GM21367 (cell line): ENCODE results near the gene CTDP1.

Source experiments
- ATAC-seq: cut with Tn5 transposase; IDR thresholded peaks from one replicate; pipeline ENCODE4 v1.9.1; 2021; ENCODE audit not compliant: unreplicated experiment

CTDP1 gene, protein sequence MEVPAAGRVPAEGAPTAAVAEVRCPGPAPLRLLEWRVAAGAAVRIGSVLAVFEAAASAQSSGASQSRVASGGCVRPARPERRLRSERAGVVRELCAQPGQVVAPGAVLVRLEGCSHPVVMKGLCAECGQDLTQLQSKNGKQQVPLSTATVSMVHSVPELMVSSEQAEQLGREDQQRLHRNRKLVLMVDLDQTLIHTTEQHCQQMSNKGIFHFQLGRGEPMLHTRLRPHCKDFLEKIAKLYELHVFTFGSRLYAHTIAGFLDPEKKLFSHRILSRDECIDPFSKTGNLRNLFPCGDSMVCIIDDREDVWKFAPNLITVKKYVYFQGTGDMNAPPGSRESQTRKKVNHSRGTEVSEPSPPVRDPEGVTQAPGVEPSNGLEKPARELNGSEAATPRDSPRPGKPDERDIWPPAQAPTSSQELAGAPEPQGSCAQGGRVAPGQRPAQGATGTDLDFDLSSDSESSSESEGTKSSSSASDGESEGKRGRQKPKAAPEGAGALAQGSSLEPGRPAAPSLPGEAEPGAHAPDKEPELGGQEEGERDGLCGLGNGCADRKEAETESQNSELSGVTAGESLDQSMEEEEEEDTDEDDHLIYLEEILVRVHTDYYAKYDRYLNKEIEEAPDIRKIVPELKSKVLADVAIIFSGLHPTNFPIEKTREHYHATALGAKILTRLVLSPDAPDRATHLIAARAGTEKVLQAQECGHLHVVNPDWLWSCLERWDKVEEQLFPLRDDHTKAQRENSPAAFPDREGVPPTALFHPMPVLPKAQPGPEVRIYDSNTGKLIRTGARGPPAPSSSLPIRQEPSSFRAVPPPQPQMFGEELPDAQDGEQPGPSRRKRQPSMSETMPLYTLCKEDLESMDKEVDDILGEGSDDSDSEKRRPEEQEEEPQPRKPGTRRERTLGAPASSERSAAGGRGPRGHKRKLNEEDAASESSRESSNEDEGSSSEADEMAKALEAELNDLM

DNA sequence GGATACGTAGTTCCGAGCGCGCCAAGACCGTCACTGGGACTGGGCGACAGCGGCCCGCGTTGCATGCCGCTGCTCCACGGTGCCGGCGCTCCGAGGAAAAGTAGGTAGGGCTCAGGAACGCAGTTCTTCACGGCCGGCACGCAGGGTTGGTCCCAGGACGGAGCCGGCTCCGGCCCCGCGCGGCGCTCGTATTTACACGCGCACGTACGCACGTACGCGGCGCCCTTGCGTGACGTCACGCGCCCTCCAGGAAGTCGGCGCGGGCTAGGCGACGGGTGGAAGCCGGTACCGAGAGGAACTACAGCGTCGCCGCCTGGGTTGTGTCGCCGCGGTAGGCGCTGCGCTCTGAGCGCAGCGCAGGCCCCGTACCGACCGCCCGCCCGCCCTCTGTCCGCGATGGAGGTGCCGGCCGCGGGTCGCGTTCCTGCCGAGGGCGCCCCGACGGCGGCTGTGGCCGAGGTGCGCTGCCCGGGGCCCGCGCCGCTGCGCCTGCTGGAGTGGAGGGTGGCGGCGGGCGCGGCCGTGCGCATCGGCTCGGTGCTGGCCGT lies at the start of gene CTDP1:
CTDP1 (plus strand) TSS at position 252 of the 548 bp plus-strand sequence; CDS start at position 397, 145 bp downstream.
- peak; percentile 52 for ATAC-seq

DNA sequence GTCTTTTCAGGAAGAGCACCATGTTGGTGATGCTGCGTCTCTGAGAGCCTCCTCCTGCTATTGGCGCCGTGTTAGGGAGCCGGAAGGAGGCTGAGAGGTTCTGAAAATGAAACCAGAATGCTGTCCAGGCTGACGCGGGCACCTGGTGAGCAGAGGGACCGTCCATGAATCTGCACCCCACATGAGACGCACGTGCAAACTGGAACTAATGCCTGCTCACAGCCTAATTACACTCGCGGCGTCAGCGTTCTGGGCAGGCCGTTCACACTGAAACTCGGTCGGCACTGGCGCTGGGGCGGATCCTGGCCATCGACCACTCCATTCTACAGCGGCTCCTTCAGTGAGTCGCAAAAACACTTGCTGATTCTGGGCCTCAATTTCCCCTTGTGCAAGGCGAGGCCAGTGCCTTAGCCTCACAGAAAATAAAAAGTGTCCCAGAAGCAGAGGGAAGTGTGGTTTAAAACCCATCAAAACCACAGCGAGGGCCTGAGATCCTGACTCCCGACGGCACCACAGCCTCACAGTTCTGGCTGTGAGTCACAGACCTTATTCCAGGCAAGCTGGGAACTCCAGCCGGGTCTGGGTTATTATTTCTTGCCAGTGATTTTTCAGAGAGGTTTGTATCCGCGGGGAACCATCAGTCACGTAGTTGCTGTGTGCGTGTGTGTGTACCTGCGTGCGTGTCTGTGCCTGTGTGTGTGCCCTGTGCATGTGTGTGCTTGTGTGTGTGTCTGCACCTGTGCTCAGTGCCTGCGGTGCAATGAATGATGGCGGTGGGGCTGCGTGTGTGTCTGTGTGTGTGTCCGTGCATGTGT lies 49.1 kb upstream of the CTDP1 start:
- no peak for ATAC-seq

DNA sequence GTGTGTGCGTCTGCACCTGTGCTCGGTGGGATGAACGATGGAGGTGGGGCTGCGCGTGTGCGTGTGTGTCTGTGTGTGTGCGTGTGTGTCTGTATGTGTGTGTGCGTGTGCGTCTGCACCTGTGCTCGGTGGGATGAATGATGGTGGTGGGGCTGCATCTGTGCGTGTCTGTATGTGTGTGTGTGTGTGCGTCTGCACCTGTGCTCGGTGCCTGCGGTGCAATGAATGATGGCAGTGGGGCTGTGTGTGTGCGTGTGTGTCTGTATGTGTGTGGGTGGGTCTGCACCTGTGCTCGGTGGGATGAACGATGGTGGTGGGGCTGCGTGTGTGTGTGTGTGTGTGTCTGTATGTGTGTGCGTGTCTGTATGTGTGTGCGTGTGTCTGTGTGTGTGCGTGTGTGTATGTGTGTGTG lies 48.5 kb upstream of the CTDP1 start:
- ATAC-seq: no peak

DNA sequence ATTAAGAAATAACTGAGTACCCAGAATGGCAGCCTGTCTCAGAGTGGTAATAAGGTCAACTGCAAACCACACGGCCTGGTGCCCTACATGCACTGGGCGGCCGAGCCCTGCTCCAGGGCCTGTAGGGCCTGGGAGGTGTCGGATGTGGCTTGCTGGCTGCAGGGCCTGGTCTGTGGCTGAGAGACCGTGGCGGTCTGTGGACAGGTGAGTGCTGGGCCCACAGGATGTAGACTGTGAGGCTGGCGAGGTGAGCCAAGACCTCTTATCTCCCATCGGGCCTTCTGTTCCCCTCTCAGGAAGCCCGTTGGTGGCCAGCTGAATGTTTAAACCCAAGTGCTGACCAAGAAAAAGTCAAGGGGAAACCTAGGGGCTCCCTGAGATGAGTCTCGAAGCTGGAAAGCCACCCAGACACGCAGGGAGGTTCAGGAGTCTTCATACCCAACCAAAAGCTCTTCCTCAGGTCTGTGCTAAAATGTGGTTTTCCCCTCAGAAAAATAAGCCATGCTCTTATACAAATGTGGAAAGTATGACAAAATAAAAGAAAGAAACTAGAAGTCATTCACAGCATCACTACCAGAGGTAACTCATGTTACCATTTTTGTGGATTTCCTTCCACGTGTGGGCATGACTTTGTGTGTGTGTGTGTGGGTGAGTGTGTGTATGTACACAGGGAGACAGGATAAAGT lies 47.7 kb upstream of the CTDP1 start:
- no peak for ATAC-seq

DNA sequence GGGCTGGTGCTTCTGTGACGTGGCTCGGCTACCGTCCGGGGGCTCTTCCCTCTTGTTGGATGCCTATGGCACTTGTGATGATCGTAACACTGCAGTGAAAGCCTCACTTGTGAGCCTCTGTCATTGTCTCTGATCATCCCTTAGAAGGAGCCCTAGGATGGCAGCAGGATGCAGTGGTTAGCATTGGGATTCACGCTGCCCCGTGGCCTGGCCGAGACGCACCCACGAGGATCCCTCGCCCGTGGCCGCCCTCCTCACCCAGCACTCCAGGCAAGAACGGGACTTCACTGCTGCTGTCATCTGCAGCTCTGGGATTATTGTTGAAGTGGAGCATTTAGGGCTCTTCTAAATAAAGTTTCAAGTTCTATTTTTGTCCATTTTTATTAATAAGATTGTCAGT lies 46.8 kb upstream of the CTDP1 start:
- no peak for ATAC-seq

DNA sequence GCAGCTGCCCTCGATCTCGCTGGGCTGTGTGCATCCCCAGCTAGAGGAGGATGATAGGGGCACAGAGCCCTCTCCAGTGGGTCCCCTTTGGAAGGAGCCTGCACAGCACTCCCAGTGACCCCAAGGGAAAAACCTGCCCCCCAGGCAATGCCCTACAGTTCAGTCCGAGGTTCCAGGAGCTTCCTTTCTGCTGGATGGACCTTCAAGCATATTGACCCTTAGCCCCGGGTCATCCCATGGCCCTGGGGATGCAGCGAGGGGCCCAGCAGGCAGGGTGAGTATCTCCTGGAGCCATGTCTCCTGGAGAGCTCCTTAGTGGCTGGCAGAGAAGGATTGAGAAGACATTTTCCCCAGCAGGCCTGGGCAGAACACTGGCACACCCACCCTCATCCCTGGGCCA lies 45.4 kb upstream of the CTDP1 start:
- ATAC-seq: no peak

DNA sequence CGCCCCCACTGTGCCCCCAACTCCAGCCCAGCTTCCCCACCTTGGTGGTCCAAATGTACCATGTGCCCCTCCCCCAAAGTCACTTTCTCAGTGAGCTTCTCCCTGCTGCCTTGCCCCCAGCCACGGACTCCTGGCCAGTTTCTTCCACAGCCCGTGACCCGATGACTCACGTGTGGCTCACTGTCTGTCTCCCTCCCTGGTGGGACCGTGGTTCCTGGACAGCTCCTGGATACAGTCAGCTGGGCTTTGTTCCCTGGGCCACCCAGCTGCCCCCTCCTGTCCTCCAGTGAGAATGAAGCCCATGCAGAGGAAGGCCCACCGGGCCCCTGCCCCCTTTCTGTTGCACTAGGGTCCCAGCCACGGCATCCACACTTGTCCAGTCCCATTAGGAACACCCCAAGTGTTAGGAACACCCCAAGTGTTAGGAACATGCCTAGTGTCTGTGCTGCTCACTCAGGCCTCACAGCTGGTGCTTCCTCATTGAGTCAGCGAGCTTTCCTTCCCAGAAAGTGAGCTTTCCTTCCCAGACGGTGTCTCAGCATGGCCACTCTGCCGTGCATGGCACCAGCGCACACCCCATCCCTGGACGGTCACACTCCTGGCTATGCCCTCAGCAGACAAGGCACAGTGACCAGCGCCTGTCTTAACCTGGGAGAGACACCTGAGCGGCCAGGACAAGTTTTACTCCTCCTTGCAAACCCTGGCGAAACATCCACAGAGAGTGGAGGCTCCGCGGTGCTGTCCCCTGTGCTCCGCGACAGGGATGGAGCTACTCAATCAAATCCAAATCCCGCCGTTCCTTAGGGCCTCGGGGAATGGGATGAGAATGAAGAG lies 44.8 kb upstream of the CTDP1 start:
- no peak for ATAC-seq

DNA sequence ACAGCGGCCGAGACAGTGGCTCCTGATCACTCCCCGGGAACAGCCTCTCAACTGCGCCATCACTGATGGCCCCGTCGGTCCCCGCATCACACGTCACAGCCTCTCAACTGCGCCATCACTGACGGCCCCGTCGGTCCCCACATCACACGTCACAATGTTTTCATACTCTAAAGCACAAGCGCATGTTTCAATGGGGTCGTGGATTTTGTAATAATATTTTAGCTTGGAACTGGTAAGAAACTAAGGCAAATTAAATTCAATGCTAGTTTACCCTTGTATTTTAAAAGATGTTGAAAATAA lies 44.2 kb upstream of the CTDP1 start:
- no peak for ATAC-seq

DNA sequence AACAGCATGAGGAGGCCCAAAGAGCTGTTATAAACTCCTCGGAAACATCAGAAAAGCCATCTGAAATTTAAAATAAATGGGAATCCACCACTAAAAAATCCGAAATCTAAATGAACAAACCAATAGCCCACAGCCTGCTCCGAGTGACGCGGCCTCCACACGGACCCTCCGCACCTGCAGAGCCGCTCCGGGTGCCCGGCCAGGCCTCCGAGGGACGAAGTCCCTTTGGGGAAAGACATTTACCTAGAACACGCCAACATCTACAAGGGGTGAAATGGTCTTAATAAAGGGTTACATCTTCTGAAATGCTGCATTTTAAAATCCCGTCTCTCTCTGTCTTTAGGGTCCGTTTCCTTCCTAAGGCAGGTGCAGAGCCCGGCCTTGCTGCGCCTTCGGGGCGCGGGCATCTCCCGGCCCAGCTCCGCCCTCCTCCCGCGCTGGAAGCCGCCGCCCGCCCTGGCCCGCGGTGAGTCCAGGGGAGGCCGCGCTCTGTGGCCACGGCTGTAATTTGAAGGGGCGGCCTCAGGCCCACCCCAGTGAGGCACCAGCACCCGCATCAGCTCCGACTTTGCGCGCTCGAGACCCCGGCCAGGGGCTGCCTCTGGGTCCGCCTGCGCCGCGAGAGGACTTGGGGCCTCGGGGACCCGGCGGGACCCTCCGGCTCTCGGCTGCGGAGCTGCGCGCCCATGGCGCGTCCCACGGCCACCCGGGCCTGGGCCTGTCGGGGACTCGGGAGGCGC lies 42.3 kb upstream of the CTDP1 start:
- ATAC-seq: no peak

DNA sequence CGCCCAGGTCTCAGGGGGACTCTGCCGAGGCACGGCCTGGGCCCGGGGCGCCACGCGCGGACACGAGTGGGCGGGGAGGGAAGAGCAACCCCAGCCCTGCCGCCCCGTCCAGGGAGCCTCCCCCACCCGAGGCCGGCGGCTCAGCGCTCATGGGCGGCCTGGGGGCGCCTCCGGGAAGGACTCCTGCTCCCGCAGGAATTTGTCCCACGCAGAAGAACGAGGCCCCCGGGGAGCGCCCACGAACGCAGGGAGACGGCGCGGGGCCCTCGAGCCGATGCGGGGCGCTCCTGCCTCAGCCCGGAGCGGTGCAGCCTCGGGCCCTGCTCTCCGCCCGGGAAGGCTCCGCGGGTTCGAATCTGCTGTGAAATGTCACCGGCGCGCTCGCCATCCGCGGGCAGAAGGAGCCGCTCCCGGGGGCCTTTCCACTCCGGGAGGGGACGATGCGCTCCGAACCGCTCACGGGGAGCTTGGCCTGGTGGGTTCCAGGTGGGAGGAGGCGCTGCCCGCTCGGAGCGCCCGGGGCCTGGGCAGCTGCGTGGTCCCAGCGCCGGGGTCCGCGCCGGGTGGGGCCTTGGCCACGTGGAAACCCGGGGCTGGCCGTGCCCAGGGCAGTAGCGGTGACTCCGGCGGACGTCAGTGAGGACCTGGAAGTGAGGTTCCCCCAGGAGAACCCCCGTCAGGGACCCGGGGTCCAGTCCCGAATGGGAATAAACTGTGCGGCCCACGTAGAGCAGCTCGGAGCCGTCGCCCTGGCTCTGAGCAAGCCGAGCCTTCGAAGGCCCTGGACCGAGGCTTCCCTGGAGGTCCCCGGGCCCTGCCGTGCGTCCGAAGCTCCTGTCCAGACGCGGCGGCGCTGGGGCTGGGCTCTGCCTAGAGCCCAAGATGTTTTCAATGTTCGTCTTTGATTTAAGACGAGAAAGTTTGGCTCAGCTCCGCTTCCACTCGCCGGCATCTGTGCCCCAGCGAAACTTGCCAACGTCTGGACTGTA lies 41.4 kb upstream of the CTDP1 start:
- ATAC-seq: no peak

DNA sequence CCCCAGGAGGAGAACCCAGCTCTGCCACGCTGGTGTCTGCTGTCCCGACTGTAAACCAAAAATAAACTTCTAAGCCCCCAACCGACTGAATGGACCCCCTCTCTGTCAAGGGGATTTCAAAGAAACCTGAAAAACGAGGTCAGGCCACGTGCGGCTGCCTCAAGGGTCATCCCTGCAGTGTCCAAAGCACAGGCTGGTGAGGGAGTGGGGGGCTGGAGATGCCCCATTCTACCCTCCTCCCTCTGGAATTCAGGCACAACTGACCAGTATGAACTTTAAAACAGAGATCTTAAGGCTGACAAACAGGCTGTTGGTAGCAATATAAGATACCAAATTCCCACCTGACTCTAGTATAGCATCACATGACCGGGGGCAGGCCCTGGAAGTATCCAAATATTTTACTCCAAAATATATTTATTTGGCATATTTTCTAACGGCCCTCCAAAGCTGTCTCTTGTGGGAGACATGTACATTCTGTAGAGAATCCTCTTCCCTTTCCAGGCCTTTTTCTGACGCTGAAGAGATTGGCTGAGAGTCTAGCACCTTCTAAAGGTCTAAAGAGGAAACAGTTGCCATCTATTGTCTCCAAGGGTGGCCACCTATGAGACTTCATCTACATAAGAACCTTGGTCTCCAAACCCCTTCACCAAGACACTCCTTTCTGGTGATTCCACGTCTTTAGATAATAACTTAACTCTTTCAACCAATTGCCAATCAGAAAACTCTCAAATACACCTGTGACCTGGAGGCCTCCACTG lies 40.4 kb upstream of the CTDP1 start:
- ATAC-seq: no peak

DNA sequence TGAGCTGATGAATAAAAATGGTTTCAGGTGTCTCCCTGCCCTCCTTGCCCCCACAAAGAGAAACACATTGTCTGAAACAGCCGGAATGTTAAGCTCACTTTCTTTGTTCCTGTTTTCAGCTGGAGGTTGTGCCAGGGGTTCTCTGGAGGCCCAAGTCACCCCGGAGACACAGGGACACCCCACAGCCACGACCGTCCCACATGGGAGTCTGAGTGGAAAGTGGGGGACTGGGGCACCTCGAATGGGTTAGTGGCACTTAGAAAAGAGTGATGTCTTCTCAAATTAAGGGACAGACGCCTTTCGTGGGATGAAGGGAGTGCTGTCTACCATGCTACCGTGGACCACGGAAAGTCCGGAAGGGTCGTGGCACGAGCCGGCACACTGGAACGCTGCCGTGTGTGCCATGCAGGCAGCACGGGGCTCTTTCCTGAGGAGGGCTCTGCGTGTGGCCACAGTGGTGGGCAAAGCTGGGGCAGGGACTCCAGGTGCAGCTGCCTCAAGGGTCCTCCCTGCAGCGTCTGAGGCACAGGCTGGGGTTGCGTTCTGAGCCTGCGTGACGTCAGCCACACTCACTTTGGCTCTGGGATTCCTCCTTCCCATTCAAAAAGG lies 39.4 kb upstream of the CTDP1 start:
- no peak for ATAC-seq

DNA sequence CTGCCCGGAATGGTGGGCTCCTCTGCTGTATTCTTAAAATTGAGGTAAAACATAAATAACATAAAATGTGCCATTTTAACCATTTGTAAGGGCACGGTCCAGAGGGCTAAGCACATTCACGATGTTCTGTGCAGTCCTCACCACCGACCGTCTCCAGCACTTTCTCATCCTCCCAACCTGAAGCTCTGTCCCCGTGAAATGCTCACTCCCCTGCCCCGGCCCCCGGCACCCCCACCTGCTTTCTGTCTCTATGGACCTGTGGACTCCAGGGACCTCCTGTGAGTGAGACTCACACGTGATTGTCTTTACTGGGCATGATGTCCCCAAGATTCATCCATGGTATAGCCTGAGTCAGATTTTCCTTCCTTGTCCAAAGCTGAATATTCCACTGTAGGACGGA lies 38.7 kb upstream of the CTDP1 start:
- no peak for ATAC-seq

DNA sequence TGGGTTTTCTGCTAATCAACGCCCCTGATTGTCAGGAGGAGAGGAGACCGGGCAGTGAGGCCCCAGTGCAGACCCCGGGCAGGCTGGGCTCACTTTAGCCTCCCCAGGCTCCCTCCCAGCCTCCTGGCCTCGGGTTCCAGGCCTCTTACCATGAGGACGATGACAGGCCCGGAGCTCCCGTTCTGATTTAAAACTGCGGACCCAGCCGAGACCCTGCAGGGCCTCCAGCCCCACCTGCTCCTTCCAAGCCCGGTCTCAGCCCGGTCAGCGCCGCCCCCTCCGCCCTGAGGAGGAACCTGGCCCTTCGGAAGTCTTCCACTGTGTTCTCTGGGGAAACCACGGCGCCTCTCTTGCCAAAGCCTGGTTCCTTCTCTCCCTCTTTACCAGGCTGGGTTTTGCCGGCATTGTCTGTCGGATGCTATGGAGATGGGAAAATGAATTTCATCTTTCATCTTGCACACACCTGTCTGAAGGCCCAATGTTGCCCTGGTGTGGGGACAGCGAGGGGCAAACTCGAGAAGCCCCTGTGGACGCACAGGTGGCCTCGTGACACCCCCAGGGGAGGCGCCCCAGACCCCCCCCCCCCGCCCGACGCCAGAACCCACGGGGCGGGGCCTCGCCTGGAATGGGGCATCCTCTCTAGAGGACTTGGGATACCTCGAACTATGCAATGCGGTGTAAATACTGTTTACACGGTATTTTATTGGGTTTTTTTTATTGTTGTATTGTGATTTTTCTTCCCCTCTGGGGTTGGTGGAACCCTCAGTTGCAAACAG lies 37.7 kb upstream of the CTDP1 start:
- no peak for ATAC-seq

DNA sequence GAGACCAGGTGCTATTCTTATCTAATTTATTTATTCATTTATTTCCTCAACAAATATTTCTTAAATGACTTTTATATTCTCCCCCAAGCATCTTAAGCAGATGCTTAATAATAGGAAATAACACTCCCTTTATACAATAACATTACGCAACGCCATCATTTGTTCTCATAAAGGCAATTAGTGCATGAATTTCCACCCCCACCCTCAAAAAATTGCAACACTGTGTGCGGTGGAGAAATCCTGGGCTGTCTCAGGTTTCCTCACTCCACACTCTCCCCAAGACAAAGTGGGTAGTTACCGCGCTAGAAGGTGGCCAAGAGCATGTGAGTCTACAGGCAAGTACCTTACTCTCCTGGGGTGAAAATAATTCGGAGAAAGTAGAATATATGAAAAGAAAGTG lies 37.0 kb upstream of the CTDP1 start:
- ATAC-seq: no peak
